CD4-positive, alpha-beta T cell treated with Interferon alpha-2 for 1 hour (primary cell): ENCODE results near the gene CSNK2A1.

Source experiments
- DNase-seq, 2 donors: peaks; one replicate each; pipeline ENCODE4 v3.0.0-alpha.2; 2020 to 2022

Gene CSNK2A1

GRCh38 chr20:563187-563586, 19.6 kb upstream of the CSNK2A1 start:
- no peak for DNase-seq

- DNase-seq, result no peak
Observed at GRCh38 chr20:562232-562897, 18.8 kb upstream of the CSNK2A1 start.

GRCh38 chr20:561437-562231, 18.0 kb upstream of the CSNK2A1 start:
- peak; percentile 26 to 47 for DNase-seq

- no peak for DNase-seq
Observed at GRCh38 chr20:560680-561079, 17.1 kb upstream of the CSNK2A1 start.

GRCh38 chr20:558117-558516, 14.5 kb upstream of the CSNK2A1 start:
- DNase-seq, result no peak

- DNase-seq, result no peak
Observed at GRCh38 chr20:556984-557383, 13.4 kb upstream of the CSNK2A1 start.

GRCh38 chr20:555976-556385, 12.4 kb upstream of the CSNK2A1 start:
- no peak for DNase-seq

- DNase-seq, result no peak
Observed at GRCh38 chr20:550611-551010, 7.0 kb upstream of the CSNK2A1 start.

- DNase-seq, result no peak
Observed at GRCh38 chr20:549722-550496, 6.3 kb upstream of the CSNK2A1 start.

- DNase-seq, result no peak
Observed at GRCh38 chr20:548906-549305, 5.3 kb upstream of the CSNK2A1 start.

GRCh38 chr20:547394-547793, 3.8 kb upstream of the CSNK2A1 start:
- no peak for DNase-seq

- DNase-seq, result no peak
Observed at GRCh38 chr20:546353-546752, 2.8 kb upstream of the CSNK2A1 start.

- no peak for DNase-seq
Observed at GRCh38 chr20:544153-544725, 649 bp upstream of the CSNK2A1 start.

- DNase-seq, result peak in 1 of 2 donors; percentile 16
Observed at GRCh38 chr20:542777-543368, 717 bp downstream of the CSNK2A1 start.

- no peak for DNase-seq
Observed at GRCh38 chr20:540391-541201, 3.0 kb downstream of the CSNK2A1 start.

- no peak for DNase-seq
Observed at GRCh38 chr20:539848-540247, 3.7 kb downstream of the CSNK2A1 start.

- no peak for DNase-seq
Observed at GRCh38 chr20:539191-539590, 4.4 kb downstream of the CSNK2A1 start.

GRCh38 chr20:537983-538382, 5.6 kb downstream of the CSNK2A1 start:
- DNase-seq, result no peak

GRCh38 chr20:536426-537010, 7.1 kb downstream of the CSNK2A1 start:
- no peak for DNase-seq

- DNase-seq, result no peak
Observed at GRCh38 chr20:535958-536357, 7.6 kb downstream of the CSNK2A1 start.

GRCh38 chr20:533526-533925, 10.1 kb downstream of the CSNK2A1 start:
- no peak for DNase-seq

- no peak for DNase-seq
Observed at GRCh38 chr20:532530-532929, 11.1 kb downstream of the CSNK2A1 start.
